ENCODE results near the gene RNU6-9. TPM values are rescaled to one million over a fixed set of nuclear protein-coding genes. Genes with fewer than 3 reads are reported as not detected.
"Not testable (repeated sequence)": the region's sequence is repeated elsewhere in the genome, so short reads cannot be mapped to it uniquely, and the experiment has no call there.

RNU6-9 gene
- total RNA-seq, 1 experiment from 2014 or later = not detected

DNA sequence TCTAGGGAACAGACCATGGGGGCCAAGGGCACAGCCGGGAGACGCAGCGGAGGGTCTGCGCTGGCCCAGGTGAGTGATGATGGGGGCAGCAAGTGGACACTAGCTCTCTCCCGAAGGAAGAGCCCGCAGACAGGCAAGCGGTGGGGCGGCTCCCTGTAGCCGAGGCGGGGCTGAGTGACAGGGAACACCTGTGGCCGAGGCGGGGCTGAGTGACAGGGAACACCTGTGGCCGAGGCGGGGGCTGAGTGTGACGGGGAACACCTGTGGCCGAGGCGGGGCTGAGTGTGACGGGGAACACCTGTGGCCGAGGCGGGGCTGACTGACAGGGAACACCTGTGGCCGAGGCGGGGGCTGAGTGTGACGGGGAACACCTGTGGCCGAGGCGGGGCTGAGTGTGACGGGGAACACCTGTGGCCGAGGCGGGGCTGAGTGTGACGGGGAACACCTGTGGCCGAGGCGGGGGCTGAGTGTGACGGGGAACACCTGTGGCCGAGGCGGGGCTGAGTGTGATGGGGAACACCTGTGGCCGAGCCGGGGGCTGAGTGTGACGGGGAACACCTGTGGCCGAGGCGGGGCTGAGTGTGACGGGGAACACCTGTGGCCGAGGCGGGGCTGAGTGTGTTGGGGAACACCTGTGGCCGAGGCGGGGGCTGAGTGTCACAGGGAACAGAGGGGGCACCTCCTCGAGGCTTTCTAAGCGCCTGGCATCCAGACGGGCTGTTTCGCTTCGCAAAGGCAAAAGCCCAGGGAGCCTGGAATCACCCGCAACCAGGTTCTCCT is 1.7 kb upstream of the RNU6-9 start:
- in situ Hi-C loops (cut with HindIII; ENCODE audit: low sequenced_read_pairs); DNase-seq (ENCODE audit: low spot score): not testable (repeated sequence)

DNA sequence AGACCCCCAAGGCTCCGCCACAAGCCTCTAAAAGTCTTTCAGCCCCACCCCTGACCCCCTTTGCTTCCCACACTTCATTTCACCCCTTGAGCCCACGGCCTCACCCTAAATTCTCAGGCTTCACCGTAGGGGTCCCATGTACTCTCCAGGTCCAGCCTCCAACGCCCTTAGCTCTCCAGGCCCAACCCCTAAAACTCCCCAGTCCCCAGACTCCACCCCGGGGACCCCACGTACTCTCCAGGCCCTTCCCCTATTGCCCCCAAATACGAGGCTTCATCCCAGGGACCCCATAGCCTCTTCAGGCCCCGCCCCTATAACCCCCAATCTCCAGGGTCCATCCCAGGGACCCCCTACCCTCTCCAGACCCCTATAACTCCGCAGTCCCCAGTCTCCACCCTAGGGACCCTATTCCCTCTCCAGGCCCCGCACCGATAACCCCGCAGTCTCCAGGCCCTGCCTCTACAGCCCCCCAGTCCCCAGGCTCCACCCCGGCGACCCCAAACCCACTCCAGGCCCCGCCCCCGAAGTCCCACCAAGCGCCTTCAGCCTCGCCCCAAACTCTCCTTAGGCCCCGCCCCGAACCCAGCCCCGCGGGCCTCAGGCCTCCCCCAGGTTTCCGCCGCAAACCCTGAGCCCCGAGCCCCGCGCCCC is 916 bp upstream of the RNU6-9 start:
- in situ Hi-C loops (cut with HindIII; ENCODE audit: low sequenced_read_pairs) = no loop called here
- DNase-seq (ENCODE audit: low spot score) = no peak

DNA sequence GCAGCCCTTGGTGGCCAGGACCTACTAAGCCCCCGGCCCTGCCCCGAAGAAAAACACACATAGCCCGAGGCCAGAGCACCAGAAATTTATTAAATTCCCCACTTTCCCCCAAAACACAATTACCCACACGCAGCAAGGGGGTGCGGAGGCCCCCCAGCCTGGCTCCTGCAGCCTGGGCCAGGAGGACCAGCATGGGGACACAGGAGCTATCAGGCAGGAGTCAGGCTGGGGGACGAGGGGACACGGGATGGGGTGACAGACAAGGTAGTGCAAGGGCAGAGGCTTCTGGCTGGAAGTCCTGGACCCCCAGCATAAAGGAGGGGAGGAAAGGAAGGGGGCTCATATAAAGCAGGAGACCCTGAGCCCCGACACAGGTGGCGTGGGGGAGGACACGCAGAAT is 3.1 kb downstream of the RNU6-9 start:
- no peak for DNase-seq (ENCODE audit: low spot score)
- in situ Hi-C loops (cut with HindIII; ENCODE audit: low sequenced_read_pairs) = no loop called here

DNA sequence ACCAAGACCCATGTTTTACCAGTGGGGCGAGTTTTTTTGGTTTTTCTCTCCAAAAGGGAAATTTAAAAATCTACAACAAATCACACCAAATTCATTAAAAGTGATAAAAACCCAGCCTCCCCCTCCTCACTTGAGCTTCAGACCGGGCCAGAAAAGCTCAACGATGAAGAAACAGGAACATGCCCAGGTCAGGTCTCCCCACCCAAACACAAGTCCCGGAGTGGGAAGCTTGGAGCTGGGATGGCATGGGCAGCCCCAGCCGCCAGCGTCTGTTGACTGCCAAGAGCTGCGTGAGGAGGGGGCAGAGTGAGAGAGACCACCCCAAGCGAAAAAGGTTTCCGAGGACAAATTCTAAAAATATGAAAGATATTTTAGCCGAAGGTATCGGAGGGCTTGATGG is 3.7 kb downstream of the RNU6-9 start:
- no peak for DNase-seq (ENCODE audit: low spot score)
- in situ Hi-C loops (cut with HindIII; ENCODE audit: low sequenced_read_pairs) = no loop called here

DNA sequence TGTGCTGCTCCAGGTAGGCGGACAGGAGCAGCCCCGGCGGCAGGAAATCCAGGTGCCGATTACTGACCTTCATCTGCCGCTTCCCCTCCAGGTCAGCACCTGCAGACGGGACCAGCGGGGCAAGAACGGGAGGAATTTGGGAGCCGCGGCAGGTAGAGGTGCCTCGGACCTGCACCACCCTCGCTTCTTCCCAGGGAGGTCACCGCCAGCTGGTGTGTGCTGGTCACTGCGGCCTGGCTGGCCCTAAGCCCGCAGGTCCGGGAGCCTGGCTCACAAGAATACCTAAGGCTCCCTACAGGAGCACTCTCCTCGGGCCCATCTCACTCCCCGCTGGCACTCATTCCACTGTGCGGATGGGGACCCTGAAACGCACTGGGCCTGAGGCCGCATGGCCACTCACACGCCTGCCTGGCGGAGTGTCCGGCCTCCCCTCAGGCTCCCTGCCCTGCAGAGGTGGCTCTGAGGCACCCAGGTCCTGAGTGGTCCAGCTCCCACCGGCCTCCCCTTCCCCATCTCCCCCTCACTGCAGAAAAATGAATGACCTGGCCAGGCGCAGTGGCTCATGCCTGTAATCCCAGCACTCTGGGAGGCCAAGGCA is 4.3 kb downstream of the RNU6-9 start:
- DNase-seq (ENCODE audit: low spot score) = no peak
- in situ Hi-C loops (cut with HindIII; ENCODE audit: low sequenced_read_pairs) = no loop called here

DNA sequence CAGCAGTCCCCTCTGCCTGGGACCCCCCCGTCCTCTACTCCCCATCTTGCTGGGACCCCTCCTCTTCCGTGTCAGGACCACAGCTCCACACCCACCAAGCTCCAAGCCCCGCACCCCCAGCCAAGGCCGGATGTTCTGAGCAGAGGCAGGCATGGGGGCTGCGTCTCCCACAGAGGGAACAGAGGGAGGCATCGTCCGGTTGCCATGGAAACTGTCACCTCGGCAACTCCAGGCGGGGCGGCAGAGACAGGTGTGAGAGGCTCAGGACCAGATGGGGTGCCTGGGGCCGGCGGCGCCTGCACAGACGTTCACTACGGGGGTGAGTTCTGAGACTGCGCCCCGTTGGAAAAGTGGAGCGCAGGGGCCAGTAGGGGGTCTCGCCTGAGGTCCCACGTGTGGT is 5.4 kb downstream of the RNU6-9 start:
- in situ Hi-C loops (cut with HindIII; ENCODE audit: low sequenced_read_pairs) = no loop called here
- peak; percentile 87 for DNase-seq (ENCODE audit: low spot score)

DNA sequence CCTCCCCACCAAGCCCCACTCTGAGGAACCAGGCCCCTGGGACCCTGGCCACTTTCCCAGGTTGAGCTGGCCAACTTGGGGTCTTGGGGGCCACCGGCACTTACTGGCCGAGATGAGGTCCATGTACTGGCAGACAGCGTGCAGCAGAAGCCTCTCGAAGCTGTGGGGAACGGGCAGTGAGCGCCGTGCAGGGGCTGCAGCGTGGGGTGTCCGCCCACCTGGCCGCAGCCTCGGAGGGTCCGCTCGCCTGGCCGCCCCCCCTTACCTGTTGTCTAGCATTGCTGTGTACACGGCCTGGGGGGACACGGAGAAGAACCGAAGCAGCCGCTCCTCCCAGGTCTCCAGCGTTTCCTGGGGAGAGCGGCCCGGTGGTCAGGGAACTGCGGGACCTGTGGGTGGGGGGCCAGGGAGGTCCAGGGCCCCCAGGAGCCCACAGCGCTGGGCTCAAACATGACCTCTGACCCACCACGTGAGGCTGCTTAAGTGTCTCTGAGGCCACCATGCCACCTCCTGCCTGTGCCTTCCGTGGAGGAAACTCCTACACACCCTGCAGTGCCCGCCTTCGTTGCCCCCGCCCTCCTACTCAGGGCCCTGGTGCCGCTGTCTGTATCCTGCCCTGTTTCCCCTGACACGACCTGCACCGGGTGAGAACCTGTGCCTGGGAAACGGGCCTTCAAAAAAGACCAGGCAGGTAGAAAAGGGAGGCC is 6.2 kb downstream of the RNU6-9 start:
- in situ Hi-C loops (cut with HindIII; ENCODE audit: low sequenced_read_pairs) = no loop called here
- no peak for DNase-seq (ENCODE audit: low spot score)

DNA sequence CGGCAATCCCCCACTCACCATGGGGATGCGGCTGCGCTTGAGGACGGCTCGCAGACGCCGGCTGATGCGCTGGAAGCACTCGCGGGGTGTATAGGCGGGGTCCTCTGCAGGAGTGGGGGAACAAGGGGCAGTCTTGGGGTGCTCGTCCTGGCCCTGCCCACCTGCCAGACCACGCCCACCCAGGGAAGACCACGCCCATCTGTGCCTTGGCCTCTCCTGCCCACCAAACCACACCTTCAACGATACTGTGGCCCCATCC is 6.7 kb downstream of the RNU6-9 start:
- in situ Hi-C loops (cut with HindIII; ENCODE audit: low sequenced_read_pairs) = no loop called here
- DNase-seq (ENCODE audit: low spot score) = no peak

DNA sequence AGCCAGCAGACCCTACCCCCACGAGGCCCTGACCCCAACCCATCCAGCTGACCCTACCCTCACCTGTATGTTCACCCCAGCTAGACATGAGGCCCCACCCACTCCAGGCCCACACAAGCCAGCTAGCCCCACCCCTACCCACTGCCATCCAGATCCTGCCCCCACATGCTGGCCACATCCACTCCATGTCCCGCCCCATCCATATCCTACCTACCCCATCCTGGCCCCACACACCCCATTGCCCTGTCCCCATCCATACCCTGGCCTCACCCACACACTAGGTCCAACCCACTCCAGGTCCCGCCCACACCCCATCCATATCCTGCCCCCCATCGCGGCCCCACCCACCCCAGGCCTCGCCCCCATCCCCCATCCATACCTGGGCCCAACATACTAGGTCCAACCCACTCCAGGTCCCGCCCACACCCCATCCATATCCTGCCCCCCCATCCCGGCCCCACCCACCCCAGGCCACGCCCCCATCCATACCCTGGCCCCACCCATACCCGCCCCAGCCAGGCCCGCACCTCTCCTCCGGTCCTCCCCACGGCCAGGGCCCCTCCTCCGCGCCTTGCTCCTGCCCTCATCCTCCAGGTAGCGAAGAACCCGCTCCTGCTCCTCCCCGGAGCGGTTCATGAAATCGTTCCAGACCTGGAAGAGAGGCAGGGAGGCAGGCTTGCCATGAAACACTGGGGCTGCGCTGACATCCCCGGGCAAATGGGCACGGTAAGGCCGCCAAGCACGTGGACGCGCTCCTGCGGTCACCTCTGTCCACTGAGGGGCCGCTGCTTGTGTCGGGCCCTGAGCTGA is 7.2 kb downstream of the RNU6-9 start:
- in situ Hi-C loops (cut with HindIII; ENCODE audit: low sequenced_read_pairs) = no loop called here

DNA sequence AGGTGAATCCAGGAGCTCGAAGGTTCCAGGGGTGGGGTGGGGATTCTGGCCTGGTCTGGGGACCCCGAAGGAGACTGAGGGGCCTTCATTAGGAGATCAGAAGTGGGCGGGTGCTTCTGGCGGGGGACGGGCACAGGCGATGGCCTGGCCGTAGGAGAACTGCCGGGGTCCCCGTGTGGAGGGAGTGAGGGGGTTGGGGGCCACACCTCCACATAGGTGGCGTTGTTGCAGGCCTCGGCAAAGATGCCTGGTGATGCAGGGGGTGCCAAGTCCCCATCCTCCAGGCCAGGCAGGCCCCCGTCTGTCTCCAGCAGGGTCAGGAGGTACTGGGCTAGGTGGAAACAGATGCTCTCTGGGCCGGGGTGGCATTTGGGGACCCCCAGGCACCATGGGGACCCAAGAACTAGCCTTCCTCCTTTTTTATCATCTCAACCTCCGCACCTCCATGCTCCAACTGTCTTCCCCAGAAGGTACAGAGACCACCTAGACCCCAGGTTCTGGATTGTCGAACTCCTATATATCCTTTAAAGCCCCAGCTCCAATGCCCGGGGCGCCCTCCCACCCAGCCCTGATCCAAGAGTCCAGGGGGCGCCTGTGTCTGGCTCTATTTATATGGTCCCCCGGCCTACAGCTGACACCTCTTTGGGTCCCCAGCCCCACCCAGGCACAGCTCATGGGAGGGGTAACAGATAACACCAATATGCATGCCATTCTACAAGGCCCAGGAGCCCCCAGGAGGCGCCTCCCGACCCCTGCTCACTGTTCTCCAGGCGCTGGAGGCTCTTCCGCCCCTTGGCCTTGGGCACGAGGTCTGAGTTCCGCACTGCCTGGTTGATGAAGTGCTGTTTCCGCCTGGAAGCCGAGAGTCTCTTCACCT is 8.2 kb downstream of the RNU6-9 start:
- DNase-seq (ENCODE audit: low spot score) = no peak
- in situ Hi-C loops (cut with HindIII; ENCODE audit: low sequenced_read_pairs) = no loop called here

More for the DNA sequence above, 7.2 kb downstream of the RNU6-9 start:
- DNase-seq (ENCODE audit: low spot score) = no peak

DNA sequence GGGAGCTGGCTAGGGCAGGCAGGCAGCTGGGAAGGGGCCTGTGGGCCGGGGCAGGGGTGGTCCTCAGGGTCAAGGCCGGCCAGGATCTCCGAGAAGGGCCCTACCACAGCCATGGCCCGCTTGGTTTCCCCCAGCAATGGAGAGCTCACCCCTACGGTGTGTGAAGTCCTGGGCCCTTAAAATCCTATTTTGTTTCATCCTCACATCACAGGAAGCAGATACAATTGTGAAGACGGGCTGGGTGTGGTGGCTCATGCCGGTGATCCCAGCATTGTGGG is 8.7 kb downstream of the RNU6-9 start:
- in situ Hi-C loops (cut with HindIII; ENCODE audit: low sequenced_read_pairs) = no loop called here
- DNase-seq (ENCODE audit: low spot score) = no peak

DNA sequence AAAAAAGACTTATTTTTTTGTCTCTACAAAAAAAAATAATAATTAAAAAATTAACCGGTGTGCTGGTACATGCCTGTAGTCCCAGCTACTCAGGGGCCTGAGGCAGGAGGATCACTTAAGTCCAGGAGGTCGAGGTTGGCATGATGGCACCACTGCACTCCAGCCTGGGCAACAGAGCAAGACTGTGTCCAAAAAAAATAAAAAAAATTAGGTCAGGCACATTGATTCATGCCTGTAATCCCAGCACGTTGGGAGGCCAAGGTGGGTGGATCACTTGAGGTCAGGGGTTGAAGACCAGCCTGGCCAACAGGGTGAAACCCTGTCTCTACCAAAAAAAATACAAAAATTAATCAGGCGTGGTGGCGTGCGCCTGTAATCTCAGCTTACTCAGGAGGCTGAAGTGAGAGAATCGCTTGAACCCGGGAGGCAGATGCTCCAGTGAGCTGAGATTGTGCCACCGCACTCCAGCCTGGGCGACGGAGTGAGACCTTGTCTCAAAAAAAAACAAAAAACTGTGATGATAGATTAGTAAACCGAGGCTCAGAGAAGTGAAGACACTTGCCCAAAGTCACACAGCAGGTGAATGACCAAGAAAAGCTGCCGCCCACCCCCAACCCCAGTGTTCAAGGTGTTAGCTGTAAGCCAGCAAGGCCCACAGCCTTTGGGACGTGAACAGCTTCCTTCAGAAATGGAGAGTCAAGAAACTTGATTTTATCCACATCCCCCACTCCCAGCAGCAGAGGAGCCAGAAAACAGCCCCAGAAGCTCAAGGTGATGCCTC is 9.4 kb downstream of the RNU6-9 start:
- no peak for DNase-seq (ENCODE audit: low spot score)
- in situ Hi-C loops (cut with HindIII; ENCODE audit: low sequenced_read_pairs) = no loop called here

DNA sequence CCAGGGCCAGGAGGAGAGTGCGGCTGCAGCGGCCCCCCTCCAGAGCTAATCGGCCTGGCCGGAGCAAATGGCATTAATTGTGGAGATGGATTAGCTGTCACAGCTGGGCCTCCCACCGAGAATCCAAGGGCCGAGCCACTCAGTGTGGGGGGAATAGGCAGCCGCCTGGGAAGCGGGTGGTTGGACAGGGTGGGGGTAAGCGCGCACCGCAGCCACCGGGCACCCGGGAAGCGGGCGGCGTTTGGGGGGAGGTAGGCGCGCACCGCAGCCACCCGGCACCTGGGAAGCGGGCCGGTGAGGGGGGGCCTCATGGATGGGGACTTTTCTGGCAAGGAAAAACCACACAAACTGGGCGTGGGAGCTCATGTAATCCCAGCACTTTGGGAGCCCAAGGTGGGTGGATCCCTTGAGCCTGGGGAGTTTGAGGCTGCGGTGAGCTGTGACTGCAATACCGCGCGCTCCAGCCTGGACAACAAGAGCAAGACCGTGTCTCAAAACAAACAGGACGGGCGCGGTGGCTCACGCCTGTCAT is 10.0 kb downstream of the RNU6-9 start:
- DNase-seq (ENCODE audit: low spot score) = no peak
- in situ Hi-C loops (cut with HindIII; ENCODE audit: low sequenced_read_pairs) = no loop called here

DNA sequence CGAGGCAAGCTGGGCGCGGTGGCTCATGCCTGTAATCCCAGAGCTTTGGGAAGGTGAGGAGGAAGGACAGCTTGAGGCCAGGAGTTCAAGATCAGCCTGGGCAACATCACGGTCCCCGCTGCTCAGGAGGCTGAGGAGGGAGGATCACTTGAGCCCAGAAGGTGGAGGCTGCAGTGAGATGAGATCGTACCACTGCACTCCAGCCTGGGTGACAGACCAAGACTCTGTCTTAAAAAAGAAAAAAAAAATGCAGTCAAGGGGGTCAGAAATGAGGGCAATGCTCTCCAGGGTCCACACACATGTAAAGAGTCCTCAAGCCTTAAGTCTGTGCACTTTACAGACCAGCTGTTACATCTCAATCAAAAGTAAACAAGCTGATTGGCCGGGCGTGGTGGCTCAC is 11.3 kb downstream of the RNU6-9 start:
- in situ Hi-C loops (cut with HindIII; ENCODE audit: low sequenced_read_pairs) = no loop called here
- DNase-seq (ENCODE audit: low spot score) = no peak

DNA sequence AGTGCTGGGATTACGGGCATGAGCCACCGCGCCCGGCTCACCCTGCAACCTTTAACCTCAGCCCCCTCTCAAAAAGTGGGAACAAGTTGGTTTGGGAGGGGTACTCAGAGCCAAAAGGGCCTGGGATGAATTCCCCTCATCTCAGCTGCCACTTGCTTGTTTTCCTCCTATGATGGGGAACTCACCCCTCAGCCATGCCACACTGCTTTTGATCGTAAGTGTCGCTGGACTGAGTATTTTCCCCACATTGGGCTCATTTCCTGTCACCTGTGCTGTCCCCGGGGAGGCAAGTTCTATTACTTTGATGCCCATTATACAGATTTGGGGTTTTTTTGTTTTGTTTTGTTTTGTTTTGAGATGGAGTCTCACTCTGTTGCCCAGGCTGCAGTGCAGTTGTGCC is 13.2 kb downstream of the RNU6-9 start:
- in situ Hi-C loops (cut with HindIII; ENCODE audit: low sequenced_read_pairs) = no loop called here
- no peak for DNase-seq (ENCODE audit: low spot score)

DNA sequence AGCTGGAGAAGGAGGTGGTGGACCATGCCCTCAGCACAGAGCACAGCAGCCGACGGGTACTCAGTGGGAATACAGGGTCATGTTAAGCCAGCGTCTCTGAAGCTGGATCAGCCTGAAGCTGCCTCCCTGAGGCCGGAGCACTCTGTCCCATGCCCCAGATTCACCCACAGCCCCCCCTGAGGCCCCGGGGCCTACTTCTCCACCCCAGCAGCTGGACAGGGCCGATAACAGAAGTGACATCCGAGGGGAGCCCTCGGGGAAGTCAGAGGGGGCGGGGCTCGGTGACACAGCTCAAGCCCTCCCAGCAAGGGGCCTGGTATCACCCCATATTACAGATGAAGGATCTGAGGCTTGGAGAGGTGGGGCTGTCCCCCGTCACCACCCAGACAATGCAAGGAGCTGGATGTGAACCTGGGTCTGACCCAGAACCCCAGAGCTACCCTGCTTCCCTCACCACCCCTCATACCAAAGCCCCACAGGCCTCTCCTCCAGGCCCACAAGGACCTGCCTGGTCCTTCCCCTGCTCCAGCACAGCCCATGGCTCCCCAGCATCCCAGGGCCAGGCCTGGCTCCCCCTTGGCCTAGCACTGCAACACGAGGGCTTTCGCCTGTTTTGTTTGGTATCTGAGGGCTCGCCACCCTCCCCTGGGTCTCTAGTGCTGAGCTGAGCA is 14.0 kb downstream of the RNU6-9 start:
- DNase-seq (ENCODE audit: low spot score) = no peak
- in situ Hi-C loops (cut with HindIII; ENCODE audit: low sequenced_read_pairs) = no loop called here

Data from G401 (cell line).